GM18508 (cell line): ENCODE measurements around the gene RANBP17.
"Not testable (repeated sequence)": the region's sequence is repeated elsewhere in the genome, so short reads cannot be mapped to it uniquely, and the experiment has no call there.

Experiments used
- ATAC-seq: cut with Tn5 transposase; IDR thresholded peaks from one replicate; pipeline ENCODE4 v1.9.1; 2021; ENCODE audit warnings: moderate number of reproducible peaks; ENCODE audit not compliant: insufficient read depth, unreplicated experiment

The RANBP17 gene

GRCh38 chr5:170861917-170862766 lies at the start of gene RANBP17:
RANBP17 (plus strand) TSS chr5:170862018.
- no peak for ATAC-seq

GRCh38 chr5:170813231-170813630 lies 48.6 kb upstream of the RANBP17 start:
- no peak for ATAC-seq

GRCh38 chr5:170817195-170817594 lies 44.6 kb upstream of the RANBP17 start:
- ATAC-seq: no peak

GRCh38 chr5:170818232-170818631 lies 43.6 kb upstream of the RANBP17 start:
- ATAC-seq: no peak

- no peak for ATAC-seq
Observed at GRCh38 chr5:170819824-170820223, 42.0 kb upstream of the RANBP17 start.

GRCh38 chr5:170821257-170821800 lies 40.5 kb upstream of the RANBP17 start:
- no peak for ATAC-seq

GRCh38 chr5:170826117-170826516 lies 35.7 kb upstream of the RANBP17 start:
- no peak for ATAC-seq

GRCh38 chr5:170832241-170832640 lies 29.6 kb upstream of the RANBP17 start:
- no peak for ATAC-seq

- ATAC-seq: not testable (repeated sequence)
Observed at GRCh38 chr5:170833981-170834380, 27.8 kb upstream of the RANBP17 start.

GRCh38 chr5:170836226-170836625 lies 25.6 kb upstream of the RANBP17 start:
- ATAC-seq: no peak

GRCh38 chr5:170843870-170844269 lies 17.9 kb upstream of the RANBP17 start:
- no peak for ATAC-seq

GRCh38 chr5:170844651-170845050 lies 17.2 kb upstream of the RANBP17 start:
- no peak for ATAC-seq

- ATAC-seq: no peak
Observed at GRCh38 chr5:170846416-170846815, 15.4 kb upstream of the RANBP17 start.

GRCh38 chr5:170846846-170847245 lies 15.0 kb upstream of the RANBP17 start:
- no peak for ATAC-seq

- ATAC-seq: no peak
Observed at GRCh38 chr5:170848033-170848432, 13.8 kb upstream of the RANBP17 start.

- ATAC-seq: no peak
Observed at GRCh38 chr5:170849374-170849773, 12.4 kb upstream of the RANBP17 start.

GRCh38 chr5:170854566-170854965 lies 7.3 kb upstream of the RANBP17 start:
- no peak for ATAC-seq

- ATAC-seq: no peak
Observed at GRCh38 chr5:170857066-170857465, 4.8 kb upstream of the RANBP17 start.

- ATAC-seq: no peak
Observed at GRCh38 chr5:170860415-170860814, 1.4 kb upstream of the RANBP17 start.

- no peak for ATAC-seq
Observed at GRCh38 chr5:170860818-170861666, 776 bp upstream of the RANBP17 start.

GRCh38 chr5:170861667-170861916 lies 226 bp upstream of the RANBP17 start:
- ATAC-seq: no peak
